Natural killer cell (primary cell): ENCODE measurements around the gene OR52B2. TPM values are rescaled to one million over a fixed set of nuclear protein-coding genes. Genes with fewer than 3 reads are reported as not detected.

Experiments
- ATAC-seq, 3 donors: fragments of 150-1000 bp in 2 of 3; fragments of 200-7000 bp in 1 of 3; cut with Tn5 transposase; 1 replicate in 1 of 3; 2 replicates in 2 of 3; pipeline ENCODE4 v1.10.0; 2021; ENCODE audit warnings: mild to moderate bottlenecking in 2 of 3, moderate library complexity in 2 of 3
- DNase-seq, 2 donors: peaks; one replicate each; pipeline versions ENCODE4 v3.0.0 to v3.0.0-alpha.2; 2013 to 2021; ENCODE audit warnings: mixed read lengths in 1 of 2
- H3K27ac ChIP-seq: one replicate; pipeline ENCODE4 v1.5.1; 2013; ENCODE audit warnings: mild to moderate bottlenecking, low read length
- H3K27me3 ChIP-seq: one replicate; pipeline ENCODE4 v1.6.1; 2013; ENCODE audit warnings: low read length; ENCODE audit not compliant: control insufficient read depth, insufficient read depth
- H3K36me3 ChIP-seq: one replicate; pipeline ENCODE4 v1.6.1; 2013; ENCODE audit warnings: low read length; ENCODE audit not compliant: control insufficient read depth, insufficient read depth
- H3K4me1 ChIP-seq: one replicate; pipeline ENCODE4 v1.6.1; 2013; ENCODE audit warnings: low read length; ENCODE audit not compliant: control insufficient read depth, insufficient read depth
- H3K4me3 ChIP-seq: one replicate; pipeline ENCODE4 v1.5.1; 2013; ENCODE audit warnings: low read length
- H3K9me3 ChIP-seq: one replicate; pipeline ENCODE4 v1.6.1; 2013; ENCODE audit warnings: low read length; ENCODE audit not compliant: control insufficient read depth, insufficient read depth
- H3K27ac Mint-ChIP-seq, 2 donors: one replicate each; pipeline ENCODE4 v1.8.0; 2022; ENCODE audit warnings: mild to moderate bottlenecking in 2 of 2, mixed read lengths in 2 of 2, moderate library complexity in 1 of 2
- H3K27me3 Mint-ChIP-seq, 2 donors: one replicate each; pipeline ENCODE4 v1.8.0; 2022; ENCODE audit warnings: low read depth in 2 of 2, mixed read lengths in 2 of 2
- H3K36me3 Mint-ChIP-seq: one replicate; pipeline ENCODE4 v1.8.0; 2022; ENCODE audit warnings: mixed read lengths
- H3K4me1 Mint-ChIP-seq, 2 donors: one replicate each; pipeline ENCODE4 v1.8.0; 2022; ENCODE audit warnings: mixed read lengths in 2 of 2
- H3K4me3 Mint-ChIP-seq: one replicate; pipeline ENCODE4 v1.8.0; 2022; ENCODE audit warnings: mild to moderate bottlenecking, moderate library complexity, mixed read lengths
- H3K9me3 Mint-ChIP-seq, 2 donors: one replicate each; pipeline ENCODE4 v1.8.0; 2022; ENCODE audit warnings: mixed read lengths in 2 of 2
- WGBS: methylation state at CpG from one replicate; pipeline ENCODE4 v1.1.7; 2013; ENCODE audit warnings: missing lambda C conversion rate; ENCODE audit not compliant: insufficient coverage; 5-methylcytosine and 5-hydroxymethylcytosine counted together
- intact Hi-C: fragments of 100-400 bp; cut with micrococcal nuclease; formaldehyde crosslinking; loops from one replicate; pipeline ENCODE4 v1.14.2; 2022
- total RNA-seq, 4 donors: library from RNA; stranded (reverse); fragments of 120-200 nt in 1 of 4; gene quantifications; one replicate each; pipeline versions ENCODE4 v1.2.3 to v1.2.4, GENCODE V29; 2013 to 2022
- TF ChIP-seq, protein P1 (sequence below): fragments of 200-600 bp; IDR thresholded peaks from one replicate; pipeline ENCODE4 v1.8.0; 2022; ENCODE audit warnings: antibody characterized with exemption

Gene OR52B2
- total RNA-seq: under 1 TPM in 1 of 3 donors, not detected in 2; 0.35 TPM
- 0.29 TPM for total RNA-seq (2013)

DNA sequence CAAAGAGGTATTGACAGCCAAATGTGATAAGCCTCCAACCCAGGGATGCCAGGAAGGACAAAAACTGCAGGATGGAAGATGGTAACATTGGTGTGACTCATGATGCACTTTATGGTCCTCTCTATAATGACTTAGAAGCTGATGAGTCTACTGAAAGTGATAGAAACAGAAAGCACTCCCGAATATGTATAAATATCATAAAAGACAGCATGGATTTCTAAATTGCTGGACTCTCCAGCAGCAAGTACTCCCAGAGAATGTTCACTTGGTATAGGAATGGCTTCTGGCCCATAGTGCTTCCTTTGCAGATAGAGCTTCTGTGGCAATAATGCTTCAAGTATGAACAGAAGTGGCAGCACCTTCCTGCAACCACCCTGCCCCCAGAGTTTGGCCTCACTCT is at the start of gene OR52B2:
OR52B2 (minus strand) TSS at position 101 of the 400 bp plus-strand sequence; CDS start at position 101, 0 bp downstream.
- DNase-seq (no peak), ATAC-seq (no peak)
- intact Hi-C loops: no loop called here
- no peak within 1 kb of the TSS for H3K4me3 Mint-ChIP-seq
- Histone ChIP-seq H3K27ac (no peak within 1 kb of the TSS), H3K27me3 (peaks cover 4% of the 10 kb centered on the region), H3K4me1 (no peaks in the 10 kb centered on the region), H3K9me3 (no peaks in the 10 kb centered on the region), H3K36me3 (no peaks in the 10 kb centered on the region), H3K4me3 (no peak within 1 kb of the TSS)
- WGBS: 100% methylated on average over 1 of the region's 1 CpG
- H3K9me3 Mint-ChIP-seq: no peaks in the 10 kb centered on the region
- H3K4me1 Mint-ChIP-seq: no peaks in the 10 kb centered on the region
- H3K36me3 Mint-ChIP-seq: peaks cover 9% of the 10 kb centered on the region
- TF ChIP-seq, protein P1, sequence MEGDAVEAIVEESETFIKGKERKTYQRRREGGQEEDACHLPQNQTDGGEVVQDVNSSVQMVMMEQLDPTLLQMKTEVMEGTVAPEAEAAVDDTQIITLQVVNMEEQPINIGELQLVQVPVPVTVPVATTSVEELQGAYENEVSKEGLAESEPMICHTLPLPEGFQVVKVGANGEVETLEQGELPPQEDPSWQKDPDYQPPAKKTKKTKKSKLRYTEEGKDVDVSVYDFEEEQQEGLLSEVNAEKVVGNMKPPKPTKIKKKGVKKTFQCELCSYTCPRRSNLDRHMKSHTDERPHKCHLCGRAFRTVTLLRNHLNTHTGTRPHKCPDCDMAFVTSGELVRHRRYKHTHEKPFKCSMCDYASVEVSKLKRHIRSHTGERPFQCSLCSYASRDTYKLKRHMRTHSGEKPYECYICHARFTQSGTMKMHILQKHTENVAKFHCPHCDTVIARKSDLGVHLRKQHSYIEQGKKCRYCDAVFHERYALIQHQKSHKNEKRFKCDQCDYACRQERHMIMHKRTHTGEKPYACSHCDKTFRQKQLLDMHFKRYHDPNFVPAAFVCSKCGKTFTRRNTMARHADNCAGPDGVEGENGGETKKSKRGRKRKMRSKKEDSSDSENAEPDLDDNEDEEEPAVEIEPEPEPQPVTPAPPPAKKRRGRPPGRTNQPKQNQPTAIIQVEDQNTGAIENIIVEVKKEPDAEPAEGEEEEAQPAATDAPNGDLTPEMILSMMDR: no peak
- no peak within 1 kb of the TSS for H3K27ac Mint-ChIP-seq
- peaks cover 12 to 34% of the 10 kb centered on the region in 2 donors for H3K27me3 Mint-ChIP-seq

DNA sequence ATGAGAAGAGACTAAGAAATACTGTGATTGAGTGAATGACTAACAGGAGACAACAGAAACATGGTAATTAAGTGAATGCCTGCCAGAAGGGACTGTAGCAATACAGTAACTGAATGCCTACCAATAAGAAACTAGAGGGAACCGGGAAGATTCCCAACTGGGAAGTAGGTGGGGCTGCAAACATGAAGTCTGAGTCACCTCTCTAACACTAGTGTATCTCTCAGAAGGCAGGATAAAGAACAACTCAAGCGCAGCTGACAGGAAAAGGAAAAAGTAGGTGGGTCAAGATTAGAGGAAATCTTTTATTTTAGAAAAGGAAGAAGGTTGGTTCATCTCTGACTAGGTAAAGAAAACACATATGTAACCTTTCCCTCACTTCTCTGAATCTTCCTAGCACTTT is 49.2 kb upstream of the OR52B2 start:
- no peak overlapping the region for H3K4me3 Mint-ChIP-seq

DNA sequence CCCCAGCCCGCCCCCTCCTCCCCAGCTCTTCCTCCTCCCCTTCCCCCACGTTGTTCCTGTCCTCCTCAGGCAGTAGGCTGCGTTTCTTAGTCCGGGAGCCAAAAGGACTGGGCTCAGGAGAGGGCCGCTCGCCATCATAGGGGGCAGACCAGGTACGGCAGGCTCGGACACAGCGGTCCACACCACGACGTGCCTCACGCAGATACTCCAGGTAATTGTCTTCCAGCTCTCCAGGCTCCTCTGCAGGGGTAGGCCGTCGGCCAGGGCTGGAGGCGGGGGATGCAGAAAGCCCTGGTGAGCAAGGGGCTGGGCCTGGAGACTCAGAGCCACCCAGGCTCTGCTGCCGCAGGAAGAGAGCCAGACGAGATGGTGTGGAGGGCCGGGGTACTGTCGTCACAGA is 47.6 kb upstream of the OR52B2 start:
- H3K4me3 ChIP-seq: no peak overlapping the region
- Mint-ChIP-seq H3K4me1 (no peaks in the 10 kb centered on the region), H3K36me3 (peaks cover 31% of the 10 kb centered on the region), H3K27me3 (no peaks in the 10 kb centered on the region), H3K9me3 (no peaks in the 10 kb centered on the region), H3K4me3 (no peak overlapping the region), H3K27ac (no peak overlapping the region)
- no peak overlapping the region for H3K27ac ChIP-seq
- intact Hi-C loops: no loop called here
- H3K4me1 ChIP-seq: no peaks in the 10 kb centered on the region
- TF ChIP-seq, protein P1: no peak
- DNase-seq (no peak), ATAC-seq (no peak)
- no peaks in the 10 kb centered on the region for H3K27me3 ChIP-seq
- H3K36me3 ChIP-seq: peaks cover 96% of the 10 kb centered on the region
- 98% methylated on average over 18 of the region's 19 CpGs for WGBS
- H3K9me3 ChIP-seq: no peaks in the 10 kb centered on the region

More for the DNA sequence above, 49.2 kb upstream of the OR52B2 start:
- Mint-ChIP-seq H3K4me1 (no peaks in the 10 kb centered on the region), H3K27me3 (no peaks in the 10 kb centered on the region), H3K27ac (no peak overlapping the region), H3K36me3 (peaks cover 31% of the 10 kb centered on the region), H3K9me3 (no peaks in the 10 kb centered on the region)
- Histone ChIP-seq H3K9me3 (no peaks in the 10 kb centered on the region), H3K27ac (no peak overlapping the region), H3K4me1 (no peaks in the 10 kb centered on the region), H3K36me3 (peaks cover 96% of the 10 kb centered on the region), H3K27me3 (no peaks in the 10 kb centered on the region), H3K4me3 (no peak overlapping the region)
- ATAC-seq (no peak), DNase-seq (no peak)
- TF ChIP-seq, protein P1: no peak
- intact Hi-C loops: no loop called here
- 83% methylated on average over 1 of the region's 2 CpGs for WGBS

DNA sequence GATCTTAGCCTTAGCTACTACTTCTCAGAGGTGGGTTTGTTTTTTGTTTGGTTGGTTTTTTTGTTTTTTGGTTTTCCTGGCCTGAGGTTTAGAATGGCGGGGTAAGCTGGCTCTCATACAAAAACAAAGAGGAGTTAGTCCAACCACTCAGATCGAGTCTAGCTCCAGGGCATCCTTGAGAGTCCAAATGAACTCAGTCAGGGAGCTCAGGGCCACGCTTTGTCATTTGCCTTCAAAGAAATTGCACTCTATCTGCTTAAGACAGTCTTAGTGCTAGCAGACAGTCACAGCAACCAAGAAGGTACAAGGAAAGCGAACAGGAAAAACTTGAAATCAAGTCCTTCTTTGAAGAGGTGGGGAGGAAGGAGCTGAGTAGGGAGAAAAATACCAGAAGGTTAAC is 46.4 kb upstream of the OR52B2 start:
- no peaks in the 10 kb centered on the region for H3K27me3 Mint-ChIP-seq
- intact Hi-C loops: no loop called here
- no peaks in the 10 kb centered on the region for H3K4me1 ChIP-seq

More for the DNA sequence above, 46.4 kb upstream of the OR52B2 start:
- Histone ChIP-seq H3K4me3 (no peak overlapping the region), H3K9me3 (no peaks in the 10 kb centered on the region), H3K27me3 (no peaks in the 10 kb centered on the region), H3K36me3 (peaks cover 95% of the 10 kb centered on the region), H3K27ac (no peak overlapping the region)
- Mint-ChIP-seq H3K4me3 (no peak overlapping the region), H3K27ac (peak overlapping the region in 1 of 2 donors; percentile 15), H3K9me3 (no peaks in the 10 kb centered on the region), H3K36me3 (peaks cover 22% of the 10 kb centered on the region), H3K4me1 (no peaks in the 10 kb centered on the region)
- TF ChIP-seq, protein P1: no peak
- DNase-seq (no peak), ATAC-seq (no peak)
- 88% methylated on average over 4 of the region's 4 CpGs for WGBS
